Activated T-cell treated with anti-CD3 and anti-CD28 coated beads, Interleukin-2, amount 50 U/mL, for 24 hours (primary cell): Measurements from ENCODE around the gene TMPRSS11B.
"Not testable (repeated sequence)": the region's sequence is repeated elsewhere in the genome, so short reads cannot be mapped to it uniquely, and the experiment has no call there.

Experiments used
- DNase-seq: peaks from one replicate; pipeline ENCODE4 v3.0.0-alpha.2; 2020
- H3K27ac Mint-ChIP-seq: 2 replicates; pipeline ENCODE4 v1.8.0; 2020; ENCODE audit warnings: mild to moderate bottlenecking, mixed read lengths
- H3K27me3 Mint-ChIP-seq: 2 replicates; pipeline ENCODE4 v1.8.0; 2020; ENCODE audit warnings: mixed read lengths
- H3K36me3 Mint-ChIP-seq: 2 replicates; pipeline ENCODE4 v1.8.0; 2020; ENCODE audit warnings: low read depth, mixed read lengths
- H3K4me1 Mint-ChIP-seq: 2 replicates; pipeline ENCODE4 v1.8.0; 2020; ENCODE audit warnings: low read depth, mixed read lengths
- H3K4me3 Mint-ChIP-seq: 2 replicates; pipeline ENCODE4 v1.8.0; 2020; ENCODE audit warnings: mild to moderate bottlenecking, moderate library complexity, mixed read lengths
- H3K9me3 Mint-ChIP-seq: 2 replicates; pipeline ENCODE4 v1.8.0; 2020; ENCODE audit warnings: mixed read lengths

Gene TMPRSS11B

GRCh38 chr4:68259191-68259590, 13.7 kb upstream of the TMPRSS11B start:
- Mint-ChIP-seq H3K4me3 (no peak overlapping the region), H3K36me3 (no peaks in the 10 kb centered on the region), H3K27ac (no peak overlapping the region), H3K27me3 (peaks cover 12% of the 10 kb centered on the region), H3K9me3 (peaks cover 7% of the 10 kb centered on the region), H3K4me1 (peaks cover 4% of the 10 kb centered on the region)
- DNase-seq, result no peak

GRCh38 chr4:68257719-68258118, 12.2 kb upstream of the TMPRSS11B start:
- peaks cover 4% of the 10 kb centered on the region for H3K4me1 Mint-ChIP-seq
- no peak for DNase-seq
- no peak overlapping the region for H3K4me3 Mint-ChIP-seq
- H3K9me3 Mint-ChIP-seq, result no peaks in the 10 kb centered on the region
- H3K27ac Mint-ChIP-seq, result no peak overlapping the region
- H3K36me3 Mint-ChIP-seq, result no peaks in the 10 kb centered on the region
- peaks cover 27% of the 10 kb centered on the region for H3K27me3 Mint-ChIP-seq

GRCh38 chr4:68256284-68256683, 10.8 kb upstream of the TMPRSS11B start:
- peaks cover 33% of the 10 kb centered on the region for H3K27me3 Mint-ChIP-seq
- no peak overlapping the region for H3K27ac Mint-ChIP-seq
- H3K36me3 Mint-ChIP-seq, result no peaks in the 10 kb centered on the region
- H3K4me1 Mint-ChIP-seq, result peaks cover 4% of the 10 kb centered on the region
- no peaks in the 10 kb centered on the region for H3K9me3 Mint-ChIP-seq
- DNase-seq, result no peak
- no peak overlapping the region for H3K4me3 Mint-ChIP-seq

- H3K9me3 Mint-ChIP-seq, result peaks cover 2% of the 10 kb centered on the region
- DNase-seq, result no peak
- peaks cover 29% of the 10 kb centered on the region for H3K27me3 Mint-ChIP-seq
- peak overlapping the region; percentile 93 for H3K27ac Mint-ChIP-seq
- H3K4me3 Mint-ChIP-seq, result peak overlapping the region; percentile 16
- peaks cover 17% of the 10 kb centered on the region for H3K4me1 Mint-ChIP-seq
- no peaks in the 10 kb centered on the region for H3K36me3 Mint-ChIP-seq
These were observed 4.8 kb upstream of the TMPRSS11B start for GRCh38 chr4:68250151-68250930.

GRCh38 chr4:68249434-68249833, 3.9 kb upstream of the TMPRSS11B start:
- Mint-ChIP-seq H3K27me3 (peaks cover 23% of the 10 kb centered on the region), H3K9me3 (peaks cover 2% of the 10 kb centered on the region), H3K4me1 (peaks cover 17% of the 10 kb centered on the region), H3K36me3 (no peaks in the 10 kb centered on the region), H3K4me3 (peak overlapping the region; percentile 39), H3K27ac (peak overlapping the region; percentile 93)
- DNase-seq, result no peak

GRCh38 chr4:68240620-68241019, 4.9 kb downstream of the TMPRSS11B start:
- no peak overlapping the region for H3K27ac Mint-ChIP-seq
- peaks cover 28% of the 10 kb centered on the region for H3K27me3 Mint-ChIP-seq
- DNase-seq, result no peak
- H3K36me3 Mint-ChIP-seq, result no peaks in the 10 kb centered on the region
- no peaks in the 10 kb centered on the region for H3K4me1 Mint-ChIP-seq
- H3K4me3 Mint-ChIP-seq, result no peak overlapping the region
- H3K9me3 Mint-ChIP-seq, result no peaks in the 10 kb centered on the region

GRCh38 chr4:68228568-68228967, 16.9 kb downstream of the TMPRSS11B start:
- H3K27ac Mint-ChIP-seq, result no peak overlapping the region
- no peaks in the 10 kb centered on the region for H3K36me3 Mint-ChIP-seq
- H3K4me1 Mint-ChIP-seq, result no peaks in the 10 kb centered on the region
- no peaks in the 10 kb centered on the region for H3K27me3 Mint-ChIP-seq
- DNase-seq, result no peak
- H3K4me3 Mint-ChIP-seq, result no peak overlapping the region
- no peaks in the 10 kb centered on the region for H3K9me3 Mint-ChIP-seq

GRCh38 chr4:68218044-68218443, 27.4 kb downstream of the TMPRSS11B start:
- H3K27me3 Mint-ChIP-seq, result peaks cover 37% of the 10 kb centered on the region
- no peak for DNase-seq
- no peaks in the 10 kb centered on the region for H3K4me1 Mint-ChIP-seq
- H3K9me3 Mint-ChIP-seq, result no peaks in the 10 kb centered on the region
- no peak overlapping the region for H3K27ac Mint-ChIP-seq
- no peaks in the 10 kb centered on the region for H3K36me3 Mint-ChIP-seq
- no peak overlapping the region for H3K4me3 Mint-ChIP-seq

GRCh38 chr4:68216501-68216900, 29.0 kb downstream of the TMPRSS11B start:
- Mint-ChIP-seq H3K27ac (no peak overlapping the region), H3K4me3 (no peak overlapping the region), H3K36me3 (no peaks in the 10 kb centered on the region), H3K9me3 (no peaks in the 10 kb centered on the region), H3K27me3 (peaks cover 36% of the 10 kb centered on the region), H3K4me1 (no peaks in the 10 kb centered on the region)
- no peak for DNase-seq

GRCh38 chr4:68209003-68209402, 36.5 kb downstream of the TMPRSS11B start:
- Mint-ChIP-seq H3K27ac (no peak overlapping the region), H3K27me3 (peaks cover 8% of the 10 kb centered on the region), H3K4me1 (no peaks in the 10 kb centered on the region), H3K9me3 (peaks cover 14% of the 10 kb centered on the region), H3K4me3 (no peak overlapping the region), H3K36me3 (no peaks in the 10 kb centered on the region)
- no peak for DNase-seq

GRCh38 chr4:68194305-68194704, 51.2 kb downstream of the TMPRSS11B start:
- not testable (repeated sequence) for DNase-seq, H3K4me1 Mint-ChIP-seq, H3K4me3 Mint-ChIP-seq, H3K36me3 Mint-ChIP-seq, H3K27ac Mint-ChIP-seq, H3K9me3 Mint-ChIP-seq
- H3K27me3 Mint-ChIP-seq, result peaks cover 20% of the 10 kb centered on the region

GRCh38 chr4:68193194-68193593, 52.3 kb downstream of the TMPRSS11B start:
- Mint-ChIP-seq H3K27ac (no peak overlapping the region), H3K9me3 (peaks cover 6% of the 10 kb centered on the region), H3K27me3 (peaks cover 26% of the 10 kb centered on the region), H3K4me3 (no peak overlapping the region), H3K36me3 (no peaks in the 10 kb centered on the region), H3K4me1 (no peaks in the 10 kb centered on the region)
- DNase-seq, result no peak

- DNase-seq, result no peak
- H3K4me1 Mint-ChIP-seq, result no peaks in the 10 kb centered on the region
- H3K36me3 Mint-ChIP-seq, result no peaks in the 10 kb centered on the region
- no peak overlapping the region for H3K27ac Mint-ChIP-seq
- no peak overlapping the region for H3K4me3 Mint-ChIP-seq
- no peaks in the 10 kb centered on the region for H3K9me3 Mint-ChIP-seq
- peaks cover 33% of the 10 kb centered on the region for H3K27me3 Mint-ChIP-seq
These were observed 58.3 kb downstream of the TMPRSS11B start for GRCh38 chr4:68187145-68187544.

GRCh38 chr4:68184923-68185322, 60.6 kb downstream of the TMPRSS11B start:
- no peaks in the 10 kb centered on the region for H3K36me3 Mint-ChIP-seq
- DNase-seq, result no peak
- H3K4me3 Mint-ChIP-seq, result no peak overlapping the region
- H3K27ac Mint-ChIP-seq, result no peak overlapping the region
- no peaks in the 10 kb centered on the region for H3K9me3 Mint-ChIP-seq
- H3K4me1 Mint-ChIP-seq, result no peaks in the 10 kb centered on the region
- H3K27me3 Mint-ChIP-seq, result peaks cover 28% of the 10 kb centered on the region

GRCh38 chr4:68183417-68183816, 62.1 kb downstream of the TMPRSS11B start:
- H3K27ac Mint-ChIP-seq, result no peak overlapping the region
- H3K9me3 Mint-ChIP-seq, result no peaks in the 10 kb centered on the region
- no peak overlapping the region for H3K4me3 Mint-ChIP-seq
- peaks cover 19% of the 10 kb centered on the region for H3K27me3 Mint-ChIP-seq
- DNase-seq, result no peak
- H3K36me3 Mint-ChIP-seq, result no peaks in the 10 kb centered on the region
- no peaks in the 10 kb centered on the region for H3K4me1 Mint-ChIP-seq
